ENCODE results near the gene HSCB. TPM values are rescaled to one million over a fixed set of nuclear protein-coding genes. Genes with fewer than 3 reads are reported as not detected.
"Not testable (repeated sequence)": the region's sequence is repeated elsewhere in the genome, so short reads cannot be mapped to it uniquely, and the experiment has no call there.

HSCB gene
- total RNA-seq, 1 donor from 2014 or later = 13.4 TPM

- no peak for DNase-seq (ENCODE audit: extremely low spot score, unreplicated experiment)
- peaks cover 2% of the 10 kb centered on the region for H3K36me3 Mint-ChIP-seq (ENCODE audit: unreplicated experiment)
- no peaks in the 10 kb centered on the region for H3K27me3 Mint-ChIP-seq (ENCODE audit: unreplicated experiment)
- TF ChIP-seq CTCF (IDR thresholded peaks at IDR 0.05) = no peak
- H3K27ac Mint-ChIP-seq (ENCODE audit: unreplicated experiment) = peak overlapping the region; percentile 86
- H3K4me1 Mint-ChIP-seq (ENCODE audit: unreplicated experiment) = peaks cover 14% of the 10 kb centered on the region
- H3K9me3 Mint-ChIP-seq (ENCODE audit: unreplicated experiment) = no peaks in the 10 kb centered on the region
- no peak overlapping the region for H3K4me3 Mint-ChIP-seq (ENCODE audit: unreplicated experiment)
Observed at GRCh38 chr22:28730179-28730578, 11.7 kb upstream of the HSCB start.

- no peak for DNase-seq (ENCODE audit: extremely low spot score, unreplicated experiment)
- Mint-ChIP-seq H3K4me3 (ENCODE audit: unreplicated experiment) (no peak overlapping the region), H3K36me3 (ENCODE audit: unreplicated experiment) (no peaks in the 10 kb centered on the region), H3K27ac (ENCODE audit: unreplicated experiment) (no peak overlapping the region), H3K27me3 (ENCODE audit: unreplicated experiment) (no peaks in the 10 kb centered on the region), H3K4me1 (ENCODE audit: unreplicated experiment) (peaks cover 6% of the 10 kb centered on the region), H3K9me3 (ENCODE audit: unreplicated experiment) (no peaks in the 10 kb centered on the region)
- TF ChIP-seq CTCF (IDR thresholded peaks at IDR 0.05) = no peak
Observed at GRCh38 chr22:28734393-28734792, 7.4 kb upstream of the HSCB start.

GRCh38 chr22:28736301-28737155 is 5.3 kb upstream of the HSCB start:
- Mint-ChIP-seq H3K9me3 (ENCODE audit: unreplicated experiment) (no peaks in the 10 kb centered on the region), H3K4me1 (ENCODE audit: unreplicated experiment) (peaks cover 9% of the 10 kb centered on the region), H3K4me3 (ENCODE audit: unreplicated experiment) (no peak overlapping the region), H3K27me3 (ENCODE audit: unreplicated experiment) (no peaks in the 10 kb centered on the region), H3K27ac (ENCODE audit: unreplicated experiment) (no peak overlapping the region), H3K36me3 (ENCODE audit: unreplicated experiment) (no peaks in the 10 kb centered on the region)
- no peak for DNase-seq (ENCODE audit: extremely low spot score, unreplicated experiment)
- no peak for TF ChIP-seq CTCF (IDR thresholded peaks at IDR 0.05)

GRCh38 chr22:28737701-28738100 is 4.1 kb upstream of the HSCB start:
- Mint-ChIP-seq H3K4me3 (ENCODE audit: unreplicated experiment) (no peak overlapping the region), H3K27me3 (ENCODE audit: unreplicated experiment) (no peaks in the 10 kb centered on the region), H3K36me3 (ENCODE audit: unreplicated experiment) (no peaks in the 10 kb centered on the region), H3K4me1 (ENCODE audit: unreplicated experiment) (peaks cover 12% of the 10 kb centered on the region), H3K9me3 (ENCODE audit: unreplicated experiment) (no peaks in the 10 kb centered on the region), H3K27ac (ENCODE audit: unreplicated experiment) (no peak overlapping the region)
- DNase-seq (ENCODE audit: extremely low spot score, unreplicated experiment) = no peak
- no peak for TF ChIP-seq CTCF (IDR thresholded peaks at IDR 0.05)

GRCh38 chr22:28738876-28739275 is 3.0 kb upstream of the HSCB start:
- H3K4me3 Mint-ChIP-seq (ENCODE audit: unreplicated experiment); H3K27ac Mint-ChIP-seq (ENCODE audit: unreplicated experiment); H3K36me3 Mint-ChIP-seq (ENCODE audit: unreplicated experiment); H3K27me3 Mint-ChIP-seq (ENCODE audit: unreplicated experiment); H3K9me3 Mint-ChIP-seq (ENCODE audit: unreplicated experiment); DNase-seq (ENCODE audit: extremely low spot score, unreplicated experiment): not testable (repeated sequence)
- peaks cover 20% of the 10 kb centered on the region for H3K4me1 Mint-ChIP-seq (ENCODE audit: unreplicated experiment)

All from osteocyte (in vitro differentiated cells).